GM21515 (cell line): ENCODE results near the gene FAM83B.
"Not testable (repeated sequence)": the region's sequence is repeated elsewhere in the genome, so short reads cannot be mapped to it uniquely, and the experiment has no call there.

Experiments used
- ATAC-seq: cut with Tn5 transposase; IDR thresholded peaks from one replicate; pipeline ENCODE4 v1.9.1; 2021; ENCODE audit not compliant: unreplicated experiment

Gene FAM83B

DNA sequence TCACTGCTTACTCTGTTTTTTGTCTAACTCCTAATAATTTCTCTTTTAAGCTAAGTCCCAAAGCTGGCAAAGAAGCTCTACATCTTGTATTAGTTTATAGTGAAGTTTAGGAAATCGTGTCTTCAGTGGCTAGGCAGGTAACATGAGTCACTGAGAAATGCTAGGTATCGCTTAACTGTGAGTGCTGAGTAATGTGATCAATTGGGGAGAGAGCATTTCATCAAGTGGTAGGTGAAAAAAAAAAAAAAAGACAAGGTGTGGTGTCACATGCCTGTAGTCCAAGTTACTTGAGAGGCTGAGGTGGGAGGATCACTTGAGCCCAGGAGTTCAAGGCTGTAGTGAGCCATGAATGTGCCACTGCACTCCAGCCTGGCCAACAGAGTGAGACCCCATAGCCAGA lies 125.3 kb downstream of the FAM83B start:
- no peak for ATAC-seq

DNA sequence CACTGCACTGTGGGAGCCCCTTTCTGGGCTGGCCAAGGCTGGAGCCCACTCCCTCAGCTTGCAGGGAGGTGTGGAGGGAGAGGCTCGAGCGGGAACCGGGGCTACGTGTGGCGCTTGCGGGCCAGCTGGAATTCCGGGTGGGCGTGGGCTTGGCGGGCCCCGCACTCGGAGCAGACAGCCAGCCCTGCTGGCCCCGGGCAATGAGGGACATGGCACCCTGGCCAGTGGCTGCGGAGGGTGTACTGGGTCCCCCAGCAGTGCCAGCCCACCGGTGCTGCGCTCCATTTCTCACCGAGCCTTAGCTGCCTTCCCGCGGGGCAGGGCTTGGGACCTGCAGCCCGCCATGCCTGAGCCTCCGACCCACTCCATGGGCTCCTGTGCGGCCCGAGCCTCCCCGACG lies 132.6 kb downstream of the FAM83B start:
- not testable (repeated sequence) for ATAC-seq

DNA sequence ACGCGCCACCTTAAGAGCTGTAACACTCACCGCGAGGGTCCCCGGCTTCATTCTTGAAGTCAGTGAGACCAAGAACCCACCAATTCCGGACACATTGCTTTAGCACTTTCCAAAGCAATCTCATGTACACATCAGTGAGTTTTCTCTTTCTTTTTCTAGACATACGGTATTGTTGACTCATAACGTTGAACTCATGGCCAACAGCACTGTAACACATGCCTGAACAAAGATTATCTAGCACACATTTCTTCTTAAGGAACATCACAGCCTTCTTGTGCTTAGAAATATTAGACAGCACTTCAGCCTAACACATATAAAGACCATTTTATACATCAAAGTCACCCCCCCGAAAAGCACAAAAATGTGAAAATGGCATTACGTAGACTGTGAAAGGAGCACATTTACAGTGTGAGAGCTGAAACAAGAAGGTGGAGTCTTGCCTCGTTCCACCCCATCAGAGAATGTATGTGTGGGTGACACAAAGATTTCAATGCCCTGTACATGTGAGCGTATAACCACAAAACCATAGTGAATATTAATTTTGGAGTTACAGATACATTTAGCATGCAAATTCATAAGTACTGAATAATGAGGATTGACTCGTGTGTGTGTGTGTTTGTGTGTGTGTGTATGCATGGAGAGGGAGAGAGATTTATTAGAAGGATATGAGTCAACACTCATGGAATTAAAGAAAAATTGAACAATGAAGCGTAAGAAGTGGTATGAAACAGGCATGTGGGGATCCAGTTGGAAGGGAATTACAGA lies 134.1 kb downstream of the FAM83B start:
- no peak for ATAC-seq

DNA sequence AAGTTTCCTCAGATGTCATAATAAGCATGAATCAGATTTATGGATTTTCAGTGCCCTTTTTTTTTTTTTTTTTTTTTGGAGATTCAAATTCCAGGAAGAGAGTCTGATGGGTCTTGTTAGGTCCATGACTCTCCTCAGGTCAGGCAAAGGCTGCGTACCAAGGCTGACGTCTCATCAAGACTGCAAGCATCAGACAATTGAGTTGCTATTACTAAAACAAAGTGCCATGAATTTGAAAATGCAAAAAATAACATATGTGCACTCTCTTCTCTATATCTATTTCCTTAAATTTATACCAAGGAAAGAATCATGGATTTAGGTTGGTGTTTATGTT lies 134.7 kb downstream of the FAM83B start:
- no peak for ATAC-seq

DNA sequence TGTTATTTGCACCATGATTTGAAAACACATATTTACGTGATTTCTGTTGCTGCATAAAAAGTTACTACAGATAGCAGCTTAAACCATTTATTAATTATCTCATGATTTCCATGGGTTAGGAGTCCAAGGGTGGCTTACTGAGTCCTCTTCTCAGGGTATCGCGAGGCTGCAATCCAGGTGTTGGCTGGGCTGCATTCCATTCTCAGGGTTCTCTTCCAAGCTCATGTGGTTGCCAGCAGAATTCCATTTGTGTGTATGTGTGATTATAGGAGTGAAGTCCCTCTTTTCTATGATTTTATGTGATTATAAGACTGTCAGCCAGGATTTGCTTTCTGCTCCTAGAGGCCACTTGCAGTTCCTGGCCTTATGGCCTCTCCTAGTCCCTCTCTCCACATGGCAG lies 135.1 kb downstream of the FAM83B start:
- ATAC-seq = no peak

DNA sequence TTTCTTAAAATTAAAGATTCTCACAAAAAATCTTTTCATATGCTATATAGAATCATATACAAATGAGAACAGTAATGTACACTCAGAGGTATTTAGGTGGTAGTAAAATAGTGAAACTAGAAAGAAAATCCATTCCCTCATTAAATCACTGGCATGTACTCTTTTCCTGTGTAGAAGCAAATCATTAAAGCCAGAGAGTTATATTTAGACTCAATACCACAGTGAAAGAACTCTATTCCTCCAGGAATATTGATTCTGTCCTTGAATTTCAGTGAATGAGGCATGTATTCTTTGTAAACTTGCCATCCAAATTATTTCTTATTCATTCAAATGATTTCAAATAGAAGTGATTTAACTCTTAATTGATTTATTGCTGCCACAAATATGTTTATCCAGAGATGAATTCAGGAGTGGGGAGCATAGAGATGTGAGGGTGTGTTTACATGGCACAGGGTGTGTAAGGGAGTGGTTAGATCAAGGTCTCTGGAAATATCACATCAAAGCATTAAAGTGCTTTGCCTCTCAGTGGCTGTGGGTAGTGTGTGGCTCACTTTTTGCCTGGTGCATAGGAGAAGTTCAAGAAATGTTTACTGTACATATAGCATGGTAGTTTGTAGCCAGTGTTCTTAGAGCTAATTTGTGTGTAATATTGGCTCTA lies 141.2 kb downstream of the FAM83B start:
- no peak for ATAC-seq

DNA sequence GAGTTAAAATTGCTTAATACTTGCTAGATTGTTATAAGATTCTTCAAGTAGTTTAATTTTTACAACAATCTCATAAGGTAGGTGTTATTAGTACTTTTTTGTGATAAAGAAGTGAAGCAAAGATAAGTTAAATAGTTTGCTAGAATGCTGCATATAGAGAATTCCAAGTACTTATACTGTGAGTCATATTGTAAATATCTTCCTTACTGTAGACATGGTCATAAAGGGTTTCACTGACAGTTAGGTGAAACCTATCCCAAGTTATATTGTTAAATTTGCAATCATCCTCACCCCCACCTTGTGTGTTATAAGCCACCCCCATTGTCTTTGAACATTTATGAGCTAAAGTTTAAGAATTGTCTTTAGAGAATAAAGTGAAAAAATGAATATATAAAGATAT lies 142.0 kb downstream of the FAM83B start:
- no peak for ATAC-seq

DNA sequence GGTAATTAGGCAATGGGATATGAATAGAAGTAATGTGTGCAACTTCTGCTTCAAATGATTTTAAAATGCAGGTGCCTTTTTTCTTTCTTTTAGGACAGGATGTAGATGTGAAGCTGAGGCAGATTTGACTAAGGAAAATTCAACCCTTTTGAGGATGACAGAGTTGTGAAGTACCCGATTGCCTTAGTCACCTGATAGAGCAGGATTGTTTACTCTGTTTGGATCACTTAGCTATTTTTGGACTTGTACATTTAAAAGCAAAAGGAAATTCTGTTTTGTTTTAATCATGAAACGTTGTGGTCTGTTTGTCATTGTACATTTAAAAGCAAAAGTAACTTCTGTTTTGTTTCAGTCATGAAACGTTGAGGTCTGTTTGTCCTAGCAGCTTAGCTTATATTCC lies 143.4 kb downstream of the FAM83B start:
- ATAC-seq = no peak
